ENCODE data around the gene COMTD1. TPM values are rescaled to one million over a fixed set of nuclear protein-coding genes. Genes with fewer than 3 reads are reported as not detected.
"Not testable (repeated sequence)": the region's sequence is repeated elsewhere in the genome, so short reads cannot be mapped to it uniquely, and the experiment has no call there.

COMTD1 gene
- total and polyA plus RNA-seq, 2 donors (not counting 1 experiment from before 2014, with no cell fraction given): 14.5 to 23.8 TPM

DNA sequence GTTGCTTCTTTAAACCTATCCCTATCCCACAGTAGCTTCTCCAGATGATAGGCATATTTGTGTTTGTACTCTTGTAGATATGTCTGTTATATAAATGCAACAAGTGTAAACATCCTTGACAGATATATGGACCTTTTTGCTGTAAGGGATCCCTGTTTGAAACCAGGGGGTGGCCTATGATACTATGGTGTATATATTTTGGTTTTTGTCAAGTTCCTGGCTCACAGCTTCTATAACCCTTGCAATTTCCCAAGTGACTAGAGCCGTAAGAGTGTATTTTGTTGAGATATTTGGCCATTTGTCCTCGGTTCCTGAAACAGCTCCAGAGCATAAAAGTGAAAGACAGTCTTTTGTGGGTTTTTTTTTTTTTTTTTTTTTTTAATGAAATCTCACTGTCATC, 9.7 kb downstream of the COMTD1 start:
- no CpG with 5 or more reads among the region's 2 CpGs for WGBS (ENCODE audit: insufficient coverage)
- Mint-ChIP-seq H3K4me3 (no peak overlapping the region), H3K4me1 (peaks cover 37% of the 10 kb centered on the region), H3K27me3 (no peaks in the 10 kb centered on the region), H3K27ac (peak overlapping the region; percentile 56), H3K9me3 (ENCODE audit: insufficient read depth) (no peaks in the 10 kb centered on the region)
- Histone ChIP-seq H3K79me2 (ENCODE audit: control insufficient read depth, insufficient read depth, low read length) (peaks cover 56% of the 10 kb centered on the region), H4K20me1 (ENCODE audit: control insufficient read depth, insufficient read depth, low read length, poor library complexity, severe bottlenecking) (peaks cover 28% of the 10 kb centered on the region), H3K27me3 (replicated peaks in 1 of 4; ENCODE audit: control extremely low read depth in 1 of 4, control insufficient read depth in 3 of 4, insufficient read depth in 4 of 4, low read length in 3 of 4) (no peaks in the 10 kb centered on the region), H3K4me3 (ENCODE audit: control extremely low read depth in 1 of 5, extremely low read depth in 1 of 5, insufficient read depth in 1 of 5, low read depth in 2 of 5, low read length in 4 of 5) (no peak overlapping the region), H3K4me2 (replicated peaks; ENCODE audit: low read depth, low read length, poor library complexity, severe bottlenecking) (no peak overlapping the region), H2AFZ (ENCODE audit: insufficient read depth, low read depth, low read length, poor library complexity, severe bottlenecking) (no peak overlapping the region), H3K9me3 (ENCODE audit: control extremely low read depth in 1 of 3, control insufficient read depth in 2 of 3, insufficient read depth in 1 of 3, low read length in 2 of 3) (no peaks in the 10 kb centered on the region), H3K9ac (ENCODE audit: low read length) (no peak overlapping the region), H3K4me1 (ENCODE audit: control insufficient read depth in 2 of 2, insufficient read depth in 2 of 2, low read length in 2 of 2) (peaks cover 0 to 11% of the 10 kb centered on the region in 2 donors), H3K27ac (ENCODE audit: low read length in 2 of 2) (peak overlapping the region in 1 of 2 donors; percentile 65), H3K36me3 (replicated peaks in 1 of 2; ENCODE audit: control extremely low read depth in 1 of 2, control insufficient read depth in 1 of 2, extremely low read depth in 1 of 2, insufficient read depth in 2 of 2, low read length in 1 of 2) (peaks cover under 1 to 76% of the 10 kb centered on the region in 2 experiments)
- CTCF ChIA-PET: interaction anchor here (0.6 to 1.9 kb wide), 4 partner anchors 8 to 47 kb away, joined by 4 to 6 read pairs (median 4); partner anchors contain the start of gene VDAC2
- TF ChIP-seq CTCF (IDR thresholded peaks at IDR 0.05) (no peak), EZH2 (IDR thresholded peaks at IDR 0.05; ENCODE audit: borderline replicate concordance, insufficient read depth, low read depth, low read length, poor library complexity, severe bottlenecking) (no peak)
- POLR2A ChIA-PET: interaction anchor here (0.6 to 1.7 kb wide), 2 partner anchors 10 to 38 kb away, joined by 3 to 5 read pairs; no protein-coding TSS in a partner anchor
- intact Hi-C loops (cut with micrococcal nuclease): no loop called here
- ATAC-seq (ENCODE audit: low read depth) (no peak), DNase-seq (no peak)

- H3K4me3 ChIP-seq (ENCODE audit: control extremely low read depth in 1 of 5, extremely low read depth in 1 of 5, insufficient read depth in 1 of 5, low read depth in 2 of 5, low read length in 4 of 5): no peak overlapping the region
- DNase-seq: no peak
- no peaks in the 10 kb centered on the region for H3K9me3 Mint-ChIP-seq (ENCODE audit: insufficient read depth)
- 94% methylated on average over 2 of the region's 2 CpGs for WGBS (ENCODE audit: insufficient coverage)
- H3K27me3 Mint-ChIP-seq: no peaks in the 10 kb centered on the region
- no peak for TF ChIP-seq EZH2 (IDR thresholded peaks at IDR 0.05; ENCODE audit: borderline replicate concordance, insufficient read depth, low read depth, low read length, poor library complexity, severe bottlenecking)
- no peak for TF ChIP-seq CTCF (IDR thresholded peaks at IDR 0.05)
- no peak overlapping the region for H3K9ac ChIP-seq (ENCODE audit: low read length)
- ChIA-PET CTCF (no interaction called here), POLR2A (no interaction called here)
- H3K27me3 ChIP-seq (replicated peaks in 1 of 4; ENCODE audit: control extremely low read depth in 1 of 4, control insufficient read depth in 3 of 4, insufficient read depth in 4 of 4, low read length in 3 of 4): no peaks in the 10 kb centered on the region
- H2AFZ ChIP-seq (ENCODE audit: insufficient read depth, low read depth, low read length, poor library complexity, severe bottlenecking): no peak overlapping the region
- intact Hi-C loops (cut with micrococcal nuclease): no loop called here
- peaks cover 71% of the 10 kb centered on the region for H3K79me2 ChIP-seq (ENCODE audit: control insufficient read depth, insufficient read depth, low read length)
- peaks cover 21% of the 10 kb centered on the region for H4K20me1 ChIP-seq (ENCODE audit: control insufficient read depth, insufficient read depth, low read length, poor library complexity, severe bottlenecking)
- H3K36me3 ChIP-seq (replicated peaks in 1 of 2; ENCODE audit: control extremely low read depth in 1 of 2, control insufficient read depth in 1 of 2, extremely low read depth in 1 of 2, insufficient read depth in 2 of 2, low read length in 1 of 2): peaks cover 6 to 76% of the 10 kb centered on the region in 2 experiments
- peak overlapping the region in 1 of 2 donors; percentile 15 for H3K27ac ChIP-seq (ENCODE audit: low read length in 2 of 2)
- no peak overlapping the region for H3K27ac Mint-ChIP-seq
- H3K4me2 ChIP-seq (replicated peaks; ENCODE audit: low read depth, low read length, poor library complexity, severe bottlenecking): no peak overlapping the region
- H3K4me1 Mint-ChIP-seq: peaks cover 30% of the 10 kb centered on the region
- no peak for ATAC-seq (ENCODE audit: low read depth)
- no peak overlapping the region for H3K4me3 Mint-ChIP-seq
- peaks cover 0 to 8% of the 10 kb centered on the region in 2 donors for H3K4me1 ChIP-seq (ENCODE audit: control insufficient read depth in 2 of 2, insufficient read depth in 2 of 2, low read length in 2 of 2)
- H3K9me3 ChIP-seq (ENCODE audit: control extremely low read depth in 1 of 3, control insufficient read depth in 2 of 3, insufficient read depth in 1 of 3, low read length in 2 of 3): no peaks in the 10 kb centered on the region
Observed at GRCh38 chr10:75223507-75223906, 12.2 kb downstream of the COMTD1 start.

DNA sequence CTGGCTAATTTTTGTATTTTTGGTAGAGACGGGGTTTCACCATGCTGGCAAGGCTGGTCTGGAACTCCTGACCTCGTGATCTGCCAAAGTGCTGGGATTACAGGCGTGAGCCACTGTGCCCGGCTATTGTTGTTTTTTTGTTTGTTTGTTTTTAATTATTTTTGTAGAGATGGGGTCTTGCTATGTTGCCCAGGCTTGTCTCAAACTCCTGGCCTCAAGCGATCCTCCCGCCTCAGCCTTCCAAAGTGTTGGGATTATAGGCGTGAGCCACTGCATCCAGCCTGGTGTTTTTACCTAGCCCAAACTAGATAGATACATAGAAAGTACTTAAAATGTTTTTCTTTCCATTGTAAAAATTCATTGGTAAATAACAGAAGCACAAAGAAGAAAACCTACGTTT, 14.3 kb downstream of the COMTD1 start:
- H2AFZ ChIP-seq (ENCODE audit: insufficient read depth, low read depth, low read length, poor library complexity, severe bottlenecking); intact Hi-C loops (cut with micrococcal nuclease); H3K9ac ChIP-seq (ENCODE audit: low read length); H3K27ac Mint-ChIP-seq; H3K27ac ChIP-seq (ENCODE audit: low read length in 2 of 2); H3K4me1 ChIP-seq (ENCODE audit: control insufficient read depth in 2 of 2, insufficient read depth in 2 of 2, low read length in 2 of 2); H3K27me3 ChIP-seq (replicated peaks in 1 of 4; ENCODE audit: control extremely low read depth in 1 of 4, control insufficient read depth in 3 of 4, insufficient read depth in 4 of 4, low read length in 3 of 4); POLR2A ChIA-PET; H3K4me2 ChIP-seq (replicated peaks; ENCODE audit: low read depth, low read length, poor library complexity, severe bottlenecking); H3K4me3 Mint-ChIP-seq; DNase-seq; H3K9me3 ChIP-seq (ENCODE audit: control extremely low read depth in 1 of 3, control insufficient read depth in 2 of 3, insufficient read depth in 1 of 3, low read length in 2 of 3); H3K9me3 Mint-ChIP-seq (ENCODE audit: insufficient read depth); H3K4me3 ChIP-seq (ENCODE audit: control extremely low read depth in 1 of 5, extremely low read depth in 1 of 5, insufficient read depth in 1 of 5, low read depth in 2 of 5, low read length in 4 of 5); ATAC-seq (ENCODE audit: low read depth); H3K27me3 Mint-ChIP-seq; CTCF ChIA-PET: not testable (repeated sequence)
- H3K4me1 Mint-ChIP-seq: peaks cover 29% of the 10 kb centered on the region
- peaks cover 78% of the 10 kb centered on the region for H3K79me2 ChIP-seq (ENCODE audit: control insufficient read depth, insufficient read depth, low read length)
- peaks cover 29% of the 10 kb centered on the region for H4K20me1 ChIP-seq (ENCODE audit: control insufficient read depth, insufficient read depth, low read length, poor library complexity, severe bottlenecking)
- 100% methylated on average over 3 of the region's 8 CpGs for WGBS (ENCODE audit: insufficient coverage)
- H3K36me3 ChIP-seq (replicated peaks in 1 of 2; ENCODE audit: control extremely low read depth in 1 of 2, control insufficient read depth in 1 of 2, extremely low read depth in 1 of 2, insufficient read depth in 2 of 2, low read length in 1 of 2): peaks cover 8 to 82% of the 10 kb centered on the region in 2 experiments

Data from B cell (primary cell).